ACC112 (cell line): ENCODE measurements around the gene IGFN1.
"Not testable (repeated sequence)": the region's sequence is repeated elsewhere in the genome, so short reads cannot be mapped to it uniquely, and the experiment has no call there.

Experiments used
- H2AFZ ChIP-seq: fragments of 200-600 bp; sonication (generic); one replicate; pipeline ENCODE4 v1.6.0; 2017; ENCODE audit warnings: antibody characterized with exemption, low read length; ENCODE audit not compliant: unreplicated experiment
- H3K27ac ChIP-seq: fragments of 200-600 bp; sonication (generic); 2 replicates; pipeline ENCODE4 v1.5.1; 2014; ENCODE audit warnings: low read depth, mild to moderate bottlenecking, antibody characterized with exemption, low read length, moderate library complexity
- H3K27me3 ChIP-seq: fragments of 200-600 bp; sonication (generic); 2 replicates; pipeline ENCODE4 v1.6.1; 2014; ENCODE audit warnings: mild to moderate bottlenecking, antibody characterized with exemption, low read length, moderate library complexity, mixed read lengths; ENCODE audit not compliant: insufficient read depth
- H3K36me3 ChIP-seq: fragments of 200-600 bp; sonication (generic); 2 replicates; pipeline ENCODE4 v1.6.1; 2016; ENCODE audit warnings: mild to moderate bottlenecking, antibody characterized with exemption, low read length, moderate library complexity, mixed read lengths; ENCODE audit not compliant: insufficient read depth
- H3K4me1 ChIP-seq: fragments of 200-600 bp; sonication (generic); one replicate; pipeline ENCODE4 v1.6.1; 2016; ENCODE audit warnings: low read length, mixed read lengths; ENCODE audit not compliant: insufficient read depth, unreplicated experiment, control insufficient read depth
- H3K4me3 ChIP-seq: fragments of 200-600 bp; sonication (generic); 2 replicates; pipeline ENCODE4 v1.5.1; 2014; ENCODE audit warnings: mild to moderate bottlenecking, low read depth, low read length
- H3K79me2 ChIP-seq: fragments of 200-600 bp; sonication (generic); one replicate; pipeline ENCODE4 v1.6.0; 2016; ENCODE audit warnings: low read length; ENCODE audit not compliant: control insufficient read depth, unreplicated experiment, insufficient read depth

IGFN1 gene

GRCh38 chr1:201228011-201228983, 37.7 kb downstream of the IGFN1 start:
- Histone ChIP-seq H3K4me3 (no peak overlapping the region), H3K27me3 (no peaks in the 10 kb centered on the region), H3K79me2 (no peaks in the 10 kb centered on the region), H2AFZ (no peak overlapping the region), H3K36me3 (no peaks in the 10 kb centered on the region), H3K4me1 (peaks cover 12% of the 10 kb centered on the region), H3K27ac (no peak overlapping the region)

GRCh38 chr1:201229095-201229494, 38.5 kb downstream of the IGFN1 start:
- Histone ChIP-seq H3K27ac (no peak overlapping the region), H3K4me1 (peaks cover 12% of the 10 kb centered on the region), H3K79me2 (no peaks in the 10 kb centered on the region), H3K4me3 (no peak overlapping the region), H3K36me3 (no peaks in the 10 kb centered on the region), H2AFZ (no peak overlapping the region), H3K27me3 (no peaks in the 10 kb centered on the region)

GRCh38 chr1:201229771-201230635, 39.4 kb downstream of the IGFN1 start:
- H3K36me3 ChIP-seq, result no peaks in the 10 kb centered on the region
- no peak overlapping the region for H3K27ac ChIP-seq
- no peak overlapping the region for H2AFZ ChIP-seq
- no peaks in the 10 kb centered on the region for H3K79me2 ChIP-seq
- H3K27me3 ChIP-seq, result no peaks in the 10 kb centered on the region
- peaks cover 12% of the 10 kb centered on the region for H3K4me1 ChIP-seq
- no peak overlapping the region for H3K4me3 ChIP-seq

GRCh38 chr1:201230676-201231075, 40.1 kb downstream of the IGFN1 start:
- Histone ChIP-seq H3K4me1 (peaks cover 12% of the 10 kb centered on the region), H3K36me3 (no peaks in the 10 kb centered on the region), H3K4me3 (no peak overlapping the region), H3K27ac (no peak overlapping the region), H2AFZ (no peak overlapping the region), H3K79me2 (no peaks in the 10 kb centered on the region), H3K27me3 (no peaks in the 10 kb centered on the region)

DNA sequence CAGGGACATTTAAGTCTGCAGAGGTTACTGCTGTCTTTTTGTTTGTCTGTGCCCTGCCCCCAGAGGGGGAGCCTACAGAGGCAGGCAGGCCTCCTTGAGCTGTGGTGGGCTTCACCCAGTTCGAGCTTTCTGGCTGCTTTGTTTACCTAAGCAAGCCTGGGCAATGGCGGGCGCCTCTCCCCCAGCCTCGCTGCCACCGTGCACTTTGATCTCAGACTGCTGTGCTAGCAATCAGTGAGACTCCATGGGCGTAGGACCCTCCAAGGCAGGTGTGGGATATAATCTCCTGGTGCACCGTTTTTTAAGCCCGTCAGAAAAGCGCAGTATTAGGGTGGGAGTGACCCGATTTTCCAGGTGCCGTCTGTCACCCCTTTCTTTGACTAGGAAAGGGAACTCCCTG, 49.0 kb downstream of the IGFN1 start:
- not testable (repeated sequence) for H3K79me2 ChIP-seq, H3K27ac ChIP-seq, H3K4me1 ChIP-seq, H3K4me3 ChIP-seq, H2AFZ ChIP-seq, H3K36me3 ChIP-seq
- peaks cover 44% of the 10 kb centered on the region for H3K27me3 ChIP-seq

GRCh38 chr1:201240171-201240570, 49.5 kb downstream of the IGFN1 start:
- H3K4me1 ChIP-seq, result no peaks in the 10 kb centered on the region
- H3K27me3 ChIP-seq, result peaks cover 50% of the 10 kb centered on the region
- no peak overlapping the region for H2AFZ ChIP-seq
- no peak overlapping the region for H3K27ac ChIP-seq
- H3K79me2 ChIP-seq, result no peaks in the 10 kb centered on the region
- no peak overlapping the region for H3K4me3 ChIP-seq
- H3K36me3 ChIP-seq, result no peaks in the 10 kb centered on the region

- H3K4me1 ChIP-seq, result no peaks in the 10 kb centered on the region
- no peaks in the 10 kb centered on the region for H3K79me2 ChIP-seq
- no peaks in the 10 kb centered on the region for H3K36me3 ChIP-seq
- no peak overlapping the region for H3K4me3 ChIP-seq
- no peak overlapping the region for H2AFZ ChIP-seq
- H3K27ac ChIP-seq, result no peak overlapping the region
- H3K27me3 ChIP-seq, result peaks cover 65% of the 10 kb centered on the region
These were observed 51.1 kb downstream of the IGFN1 start for GRCh38 chr1:201241736-201242135.

DNA sequence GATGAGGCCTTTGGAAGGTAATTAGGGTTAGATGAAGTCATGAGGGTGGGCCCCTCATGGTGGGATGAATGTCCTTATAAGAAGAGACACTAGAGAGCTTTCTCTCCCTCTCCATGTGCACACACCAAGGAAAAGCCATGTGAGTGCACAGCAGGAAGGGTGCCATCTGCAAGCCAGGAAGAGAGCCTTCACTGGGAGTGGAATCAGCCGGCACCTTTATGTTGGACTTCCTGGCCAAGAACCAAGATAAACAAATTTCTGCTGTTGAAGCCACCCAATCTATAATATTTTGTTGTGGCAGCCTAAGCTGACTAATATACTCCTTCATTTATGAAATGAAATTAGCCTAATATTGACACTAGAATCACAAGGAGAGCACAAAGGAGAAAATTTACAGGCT, 54.5 kb downstream of the IGFN1 start:
- no peaks in the 10 kb centered on the region for H3K79me2 ChIP-seq
- H3K4me1 ChIP-seq, result no peaks in the 10 kb centered on the region
- no peak overlapping the region for H3K4me3 ChIP-seq
- H3K27me3 ChIP-seq, result peaks cover 71% of the 10 kb centered on the region
- no peak overlapping the region for H2AFZ ChIP-seq
- H3K27ac ChIP-seq, result no peak overlapping the region
- no peaks in the 10 kb centered on the region for H3K36me3 ChIP-seq

DNA sequence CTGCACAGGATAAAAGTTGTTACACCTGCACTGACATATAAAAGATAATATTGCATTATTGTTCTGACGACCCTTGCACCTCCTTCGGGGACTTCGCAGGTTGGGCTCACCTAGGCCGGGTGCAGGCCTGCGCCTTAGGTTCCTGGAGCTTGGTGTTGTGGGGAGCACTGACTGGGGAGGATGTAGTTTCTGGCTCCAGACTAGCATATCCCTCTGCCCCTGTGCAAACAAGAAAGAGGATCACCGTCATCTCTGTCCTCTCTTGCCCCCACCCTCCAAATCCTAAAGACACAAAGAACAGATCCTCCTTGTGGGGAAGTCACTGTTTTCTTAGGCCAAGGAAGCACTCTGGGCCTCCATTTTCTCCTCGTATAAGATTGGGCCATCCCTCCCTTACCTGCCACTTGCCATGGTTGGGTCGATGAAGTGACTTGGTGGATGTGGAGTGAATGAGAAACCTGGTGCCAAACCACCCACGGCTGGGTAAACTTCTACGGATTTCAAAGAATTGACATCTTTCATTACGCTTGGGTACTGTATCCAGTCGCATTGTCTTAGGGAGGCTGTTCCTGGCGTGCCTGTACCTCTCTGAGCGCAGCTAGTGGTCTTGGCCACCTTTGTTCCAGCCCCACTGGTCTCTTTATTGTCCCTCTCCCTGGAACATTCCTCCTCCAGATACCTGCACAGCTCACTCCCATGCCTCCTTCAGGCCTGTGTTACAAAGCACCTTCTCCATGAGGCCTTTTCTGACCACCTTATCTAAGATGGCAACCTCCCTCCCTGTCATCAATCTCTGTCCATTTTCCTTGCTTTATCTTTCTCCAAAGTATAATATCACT, 58.3 kb downstream of the IGFN1 start:
- Histone ChIP-seq H3K27me3 (peaks cover 33% of the 10 kb centered on the region), H3K4me1 (no peaks in the 10 kb centered on the region), H2AFZ (no peak overlapping the region)

DNA sequence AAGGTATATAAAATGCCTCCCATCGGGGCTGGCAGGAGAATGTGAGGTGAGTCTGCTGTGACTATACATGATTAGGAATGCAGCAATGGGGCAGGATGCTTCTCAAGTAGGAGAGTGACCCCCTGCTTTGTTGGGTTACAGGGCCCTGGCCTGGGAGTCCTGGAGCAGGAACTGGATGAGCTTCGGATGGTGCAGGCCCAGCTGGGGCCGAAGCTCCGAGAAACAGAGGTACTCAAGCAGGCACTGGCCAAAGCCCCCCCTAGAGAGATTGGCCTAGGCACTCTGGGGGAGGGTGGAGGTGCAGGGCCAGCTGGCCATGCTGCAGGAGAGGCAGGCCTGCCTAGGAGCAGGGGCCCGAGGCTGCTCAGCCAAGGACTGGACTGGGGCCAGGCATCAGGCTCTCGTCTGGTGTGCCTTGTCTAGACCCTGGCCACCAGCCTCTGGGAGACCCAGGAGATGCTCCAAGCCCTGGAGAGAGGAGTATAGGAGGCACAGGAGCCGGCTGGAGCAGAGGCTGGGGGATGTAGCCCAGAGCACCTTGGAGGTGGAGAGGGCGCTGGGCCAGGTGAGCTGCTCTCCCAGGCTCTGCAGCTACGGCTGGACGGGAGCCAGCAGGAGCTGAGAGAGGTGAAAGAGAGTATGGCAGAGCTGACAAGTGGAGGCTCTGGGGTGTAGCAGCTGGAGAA, 59.8 kb downstream of the IGFN1 start:
- Histone ChIP-seq H3K79me2 (no peaks in the 10 kb centered on the region), H3K27ac (no peak overlapping the region), H3K4me3 (no peak overlapping the region), H3K4me1 (no peaks in the 10 kb centered on the region), H3K27me3 (peaks cover 18% of the 10 kb centered on the region), H2AFZ (no peak overlapping the region), H3K36me3 (no peaks in the 10 kb centered on the region)

More for the DNA sequence above, 58.3 kb downstream of the IGFN1 start:
- Histone ChIP-seq H3K79me2 (no peaks in the 10 kb centered on the region), H3K27ac (no peak overlapping the region), H3K36me3 (no peaks in the 10 kb centered on the region), H3K4me3 (no peak overlapping the region)
